A549 (cell line): ENCODE measurements around the gene BSX. TPM values are rescaled to one million over a fixed set of nuclear protein-coding genes. Genes with fewer than 3 reads are reported as not detected.

Source experiments
- ATAC-seq, 2 experiments: fragments of 200-7000 bp in 1 of 2; fragments of >200 bp in 1 of 2; cut with Nextera tagmentation in 1 of 2; cut with Tn5 transposase in 1 of 2; 3 replicates each; pipeline versions ENCODE4 v1.8.0 to v1.9.1; 2018 to 2020; ENCODE audit warnings: mild to moderate bottlenecking in 1 of 2, moderate library complexity in 1 of 2
- CTCF ChIA-PET: fragments of 300-600 bp; sonication (Branson Sonifier 250); formaldehyde crosslinking; extraction: SDS; loops from one replicate; lab custom pipeline; 2021; ENCODE audit warnings: antibody characterized with exemption, inconsistent platforms; lab: Yijun Ruan, JAX
- POLR2A ChIA-PET: fragments of 350-600 bp; formaldehyde crosslinking; extraction: SDS; loops from one replicate; lab custom pipeline; 2021; ENCODE audit warnings: antibody characterized with exemption, inconsistent platforms; lab: Yijun Ruan, JAX
- DNase-seq, 2 experiments: peaks; one replicate each; pipeline versions ENCODE4 v3.0.0 to v3.0.0-alpha.2; 2011 to 2016; ENCODE audit warnings: low read depth in 1 of 2, low spot score in 1 of 2
- FAIRE-seq: peaks from 2 replicates; lab custom pipeline; 2011; peaks lifted over from hg19 to GRCh38; lab: Jason Lieb, UNC
- H3K27ac ChIP-seq, 2 experiments: fragments of >200 bp; sonication (Bioruptor Twin); formaldehyde crosslinking; 3 replicates each; pipeline ENCODE4 v1.5.1; 2016 to 2017
- H3K4me1 ChIP-seq: fragments of >200 bp; sonication (Bioruptor Twin); formaldehyde crosslinking; 3 replicates; pipeline ENCODE4 v1.6.1; 2016
- H3K4me2 ChIP-seq: fragments of >200 bp; sonication (Bioruptor Twin); formaldehyde crosslinking; 3 replicates; pipeline ENCODE4 v1.6.1; 2016
- H3K4me3 ChIP-seq: fragments of >200 bp; sonication (Bioruptor Twin); formaldehyde crosslinking; 3 replicates; pipeline ENCODE4 v1.5.1; 2016
- H3K9me3 ChIP-seq: fragments of >200 bp; sonication (Bioruptor Twin); formaldehyde crosslinking; 3 replicates; pipeline ENCODE4 v1.6.1; 2016
- BHLHE40 ChIP-seq: IDR thresholded peaks from 2 replicates; pipeline ENCODE4 v1.6.1; 2012; ENCODE audit warnings: low read depth, low read length, inconsistent platforms
- CHD2 ChIP-seq: fragments of 150-350 bp; IDR thresholded peaks from 2 replicates; pipeline ENCODE4 v1.6.1; 2014; ENCODE audit warnings: low read length; ENCODE audit not compliant: partially characterized antibody
- CHD4 ChIP-seq: fragments of 200-600 bp; sonication (generic); IDR thresholded peaks from 2 replicates; pipeline ENCODE4 v1.6.1; 2016; ENCODE audit warnings: antibody characterized with exemption, mild to moderate bottlenecking, borderline replicate concordance
- EHF ChIP-seq: fragments of 250-450 bp; sonication (Bioruptor Pico); IDR thresholded peaks from 2 replicates; pipeline ENCODE4 v1.5.0; 2020; ENCODE audit warnings: mild to moderate bottlenecking
- EHMT2 ChIP-seq: fragments of 200-600 bp; sonication (generic); IDR thresholded peaks from 2 replicates; pipeline ENCODE4 v1.6.1; 2016; ENCODE audit warnings: antibody characterized with exemption, low read depth, mild to moderate bottlenecking, moderate library complexity
- ELK1 ChIP-seq: fragments of 150-350 bp; IDR thresholded peaks from 2 replicates; pipeline ENCODE4 v1.6.1; 2014; ENCODE audit warnings: low read depth, mild to moderate bottlenecking, low read length
- GATA3 ChIP-seq: IDR thresholded peaks from 2 replicates; pipeline ENCODE4 v1.6.1; 2012; ENCODE audit warnings: borderline replicate concordance
- HES2 ChIP-seq: fragments of >200 bp; sonication (Bioruptor Twin); formaldehyde crosslinking; IDR thresholded peaks from 2 replicates; pipeline ENCODE4 v1.6.1; 2016
- HMGXB4 ChIP-seq: fragments of 250-450 bp; sonication (Bioruptor Pico); IDR thresholded peaks from 2 replicates; pipeline ENCODE4 v1.5.0; 2021; ENCODE audit warnings: mild to moderate bottlenecking, moderate library complexity, borderline replicate concordance
- HOXB13 ChIP-seq: fragments of 250-450 bp; sonication (Bioruptor Pico); IDR thresholded peaks from 2 replicates; pipeline ENCODE4 v1.5.0; 2020; ENCODE audit warnings: low read depth, mild to moderate bottlenecking, moderate library complexity
- HOXB5 ChIP-seq: fragments of 250-450 bp; sonication (Bioruptor Pico); IDR thresholded peaks from 2 replicates; pipeline ENCODE4 v1.5.0; 2020; ENCODE audit warnings: mild to moderate bottlenecking, moderate library complexity
- JUN ChIP-seq, 2 experiments: fragments of >200 bp; sonication (Bioruptor Twin); formaldehyde crosslinking; IDR thresholded peaks; 2 replicates in 1 of 2; 3 replicates in 1 of 2; pipeline ENCODE4 v1.6.1; 2016 to 2017
- KDM1A ChIP-seq: fragments of 200-600 bp; sonication (generic); IDR thresholded peaks from 2 replicates; pipeline ENCODE4 v1.6.1; 2016; ENCODE audit warnings: low read depth, mild to moderate bottlenecking
- MAFK ChIP-seq: fragments of 450-650 bp; IDR thresholded peaks from 2 replicates; pipeline ENCODE4 v1.6.1; 2014; ENCODE audit not compliant: partially characterized antibody
- MAZ ChIP-seq: fragments of 150-350 bp; IDR thresholded peaks from 2 replicates; pipeline ENCODE4 v1.6.1; 2014; ENCODE audit warnings: antibody characterized with exemption, low read depth, low read length, borderline replicate concordance
- MYC ChIP-seq: IDR thresholded peaks from 2 replicates; pipeline ENCODE4 v1.6.1; 2012; ENCODE audit warnings: mild to moderate bottlenecking, inconsistent platforms, low read length, improper control_type of control experiment, borderline replicate concordance
- NPAS2 ChIP-seq: fragments of 250-450 bp; sonication (Bioruptor Pico); IDR thresholded peaks from 2 replicates; pipeline ENCODE4 v1.8.0; 2022; ENCODE audit warnings: mild to moderate bottlenecking, moderate library complexity, borderline replicate concordance
- RAD21 ChIP-seq, 2 experiments: fragments of >200 bp in 1 of 2; sonication (Bioruptor Twin) in 1 of 2; formaldehyde crosslinking in 1 of 2; IDR thresholded peaks in 1 of 2; conservative IDR thresholded peaks in 1 of 2; 2 replicates in 1 of 2; 3 replicates in 1 of 2; pipeline ENCODE4 v1.6.1; 2012 to 2018; ENCODE audit warnings: inconsistent platforms in 1 of 2
- RNF2 ChIP-seq: fragments of 200-600 bp; sonication (generic); IDR thresholded peaks from 2 replicates; pipeline ENCODE4 v1.6.1; 2016; ENCODE audit warnings: low read depth, mild to moderate bottlenecking, antibody characterized with exemption, moderate library complexity, borderline replicate concordance
- SMC3 ChIP-seq: fragments of >200 bp; sonication (Bioruptor Twin); formaldehyde crosslinking; IDR thresholded peaks from 3 replicates; pipeline ENCODE4 v1.6.1; 2018; ENCODE audit warnings: inconsistent platforms
- TP53 ChIP-seq: fragments of 250-450 bp; sonication (Bioruptor Pico); IDR thresholded peaks from 2 replicates; pipeline ENCODE4 v1.5.0; 2021; ENCODE audit warnings: mild to moderate bottlenecking, moderate library complexity
- USF2 ChIP-seq: fragments of 450-650 bp; IDR thresholded peaks from 2 replicates; pipeline ENCODE4 v1.6.1; 2014; ENCODE audit warnings: antibody characterized with exemption
- ZFP36 ChIP-seq: fragments of 450-650 bp; IDR thresholded peaks from 2 replicates; pipeline ENCODE4 v1.6.1; 2014; ENCODE audit warnings: borderline replicate concordance; ENCODE audit not compliant: partially characterized antibody
- ZNF302 ChIP-seq: fragments of 250-450 bp; sonication (Bioruptor Pico); IDR thresholded peaks from 2 replicates; pipeline ENCODE4 v1.9.0; 2021; ENCODE audit warnings: inconsistent platforms, mild to moderate bottlenecking, moderate library complexity
- WGBS: methylation state at CpG from one replicate; pipeline ENCODE4 v1.1.6; 2017; ENCODE audit errors: missing lambda C conversion rate; 5-methylcytosine and 5-hydroxymethylcytosine counted together
- polyA plus RNA-seq, 4 experiments: library from polyadenylated mRNA; depleted of rRNA in 3 of 4; stranded (reverse); fragments of >200 nt; fragmentation: RNase III in 1 of 4; extraction: RNeasy Plus Mini Kit Qiagen cat#74134 plus additional on column Dnase treatment in 1 of 4; gene quantifications; 2 replicates in 3 of 4; 3 replicates in 1 of 4; pipeline ENCODE4 v1.2.3, GENCODE V29; 2011 to 2017
- TF ChIP-seq, protein P1 (sequence below): fragments of 250-450 bp; sonication (Bioruptor Pico); IDR thresholded peaks from 2 replicates; pipeline ENCODE4 v1.5.0; 2020; ENCODE audit warnings: low read depth, mild to moderate bottlenecking, moderate library complexity

BSX gene
- polyA plus RNA-seq, 2 of the 4 experiments (the other 2 are of a cell fraction), result not detected

DNA sequence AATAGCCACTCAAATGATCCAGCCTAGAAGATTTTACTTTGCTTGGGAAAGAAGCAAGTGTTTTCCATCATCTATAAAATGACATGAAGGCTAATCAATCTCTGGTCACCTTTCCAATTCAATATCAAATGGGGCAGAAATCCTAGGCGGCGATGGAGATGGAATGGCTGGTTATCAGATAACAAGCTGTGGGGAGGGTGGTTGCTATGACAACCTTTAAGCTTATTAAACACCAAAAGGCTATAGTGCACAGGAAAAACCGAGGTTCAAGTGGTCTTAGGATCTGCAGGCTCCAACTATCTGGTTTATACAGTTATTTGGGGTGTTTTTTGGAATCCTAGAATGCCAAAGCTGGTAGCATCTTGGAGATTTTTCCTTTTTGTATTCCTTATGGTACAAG, 13.9 kb upstream of the BSX start (continued):
- no peak for TF ChIP-seq HMGXB4 (CRISPR knock-in tag)

DNA sequence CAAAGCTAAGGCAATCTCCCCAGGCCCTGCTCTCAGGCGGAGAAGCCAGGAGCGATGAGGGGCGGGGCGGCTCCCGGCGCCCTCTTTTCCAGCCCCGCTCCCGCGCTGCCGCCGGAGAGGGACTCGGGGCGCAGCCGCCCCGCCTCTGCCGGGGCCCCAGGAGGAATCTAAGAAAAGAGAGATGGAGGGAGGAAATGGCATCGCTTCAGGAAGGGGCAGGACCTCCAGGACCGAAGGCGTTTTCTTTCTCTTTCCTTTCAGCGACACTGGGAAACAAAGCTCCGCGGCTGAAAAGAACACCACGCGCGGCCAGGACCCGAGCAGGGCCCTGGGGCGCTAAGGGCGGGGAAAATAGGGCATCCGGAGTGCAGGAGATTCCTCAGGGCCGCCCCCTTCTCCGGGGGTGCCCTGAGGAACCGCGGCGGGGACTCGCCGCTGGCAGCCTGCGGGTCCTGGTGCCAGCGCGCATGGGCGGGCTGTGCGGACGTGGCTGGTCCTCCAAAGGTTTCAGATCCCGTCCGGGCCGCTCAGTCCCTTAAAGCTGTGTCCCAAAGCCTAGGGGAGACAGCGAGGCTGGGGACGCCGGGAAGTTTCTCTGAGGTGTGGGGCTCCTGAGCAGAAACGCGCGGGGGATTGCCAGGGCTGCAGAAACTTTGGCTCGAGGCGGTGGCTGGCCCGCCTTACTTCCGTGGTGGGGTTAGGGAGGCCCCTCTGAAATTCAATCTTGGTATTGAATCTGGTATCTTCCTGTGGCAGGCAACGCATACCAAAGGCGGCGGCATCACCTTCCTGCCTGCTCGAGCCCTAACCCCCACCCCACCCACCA, 2.8 kb upstream of the BSX start:
- WGBS, result 1% methylated on average over 17 of the region's 59 CpGs
- ATAC-seq (peak; percentile 77 to 83), FAIRE-seq (no peak), DNase-seq (peak in 1 of 2 experiments; percentile 5)
- H3K9me3 ChIP-seq, result no peaks in the 10 kb centered on the region
- ChIA-PET CTCF (no interaction called here), POLR2A (no interaction called here)
- H3K4me2 ChIP-seq, result peak overlapping the region; percentile 91
- H3K4me3 ChIP-seq, result peak overlapping the region; percentile 79
- H3K4me1 ChIP-seq, result no peaks in the 10 kb centered on the region
- H3K27ac ChIP-seq, result peak overlapping the region; percentile 68 to 79; a peak in 5 of 6 replicates
- TF ChIP-seq ZFP36 (no peak), HES2 (no peak), EHF (CRISPR knock-in tag) (no peak), BHLHE40 (no peak), RNF2 (no peak), USF2 (no peak), MAZ (no peak), ZNF302 (CRISPR knock-in tag) (no peak), CHD2 (no peak), EHMT2 (no peak), NPAS2 (CRISPR knock-in tag) (no peak), HOXB5 (CRISPR knock-in tag) (no peak), MAFK (no peak)
- TF ChIP-seq, protein P1, sequence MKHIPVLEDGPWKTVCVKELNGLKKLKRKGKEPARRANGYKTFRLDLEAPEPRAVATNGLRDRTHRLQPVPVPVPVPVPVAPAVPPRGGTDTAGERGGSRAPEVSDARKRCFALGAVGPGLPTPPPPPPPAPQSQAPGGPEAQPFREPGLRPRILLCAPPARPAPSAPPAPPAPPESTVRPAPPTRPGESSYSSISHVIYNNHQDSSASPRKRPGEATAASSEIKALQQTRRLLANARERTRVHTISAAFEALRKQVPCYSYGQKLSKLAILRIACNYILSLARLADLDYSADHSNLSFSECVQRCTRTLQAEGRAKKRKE (CRISPR knock-in tag), result no peak
- TF ChIP-seq, all 56 proteins: peak for 0

DNA sequence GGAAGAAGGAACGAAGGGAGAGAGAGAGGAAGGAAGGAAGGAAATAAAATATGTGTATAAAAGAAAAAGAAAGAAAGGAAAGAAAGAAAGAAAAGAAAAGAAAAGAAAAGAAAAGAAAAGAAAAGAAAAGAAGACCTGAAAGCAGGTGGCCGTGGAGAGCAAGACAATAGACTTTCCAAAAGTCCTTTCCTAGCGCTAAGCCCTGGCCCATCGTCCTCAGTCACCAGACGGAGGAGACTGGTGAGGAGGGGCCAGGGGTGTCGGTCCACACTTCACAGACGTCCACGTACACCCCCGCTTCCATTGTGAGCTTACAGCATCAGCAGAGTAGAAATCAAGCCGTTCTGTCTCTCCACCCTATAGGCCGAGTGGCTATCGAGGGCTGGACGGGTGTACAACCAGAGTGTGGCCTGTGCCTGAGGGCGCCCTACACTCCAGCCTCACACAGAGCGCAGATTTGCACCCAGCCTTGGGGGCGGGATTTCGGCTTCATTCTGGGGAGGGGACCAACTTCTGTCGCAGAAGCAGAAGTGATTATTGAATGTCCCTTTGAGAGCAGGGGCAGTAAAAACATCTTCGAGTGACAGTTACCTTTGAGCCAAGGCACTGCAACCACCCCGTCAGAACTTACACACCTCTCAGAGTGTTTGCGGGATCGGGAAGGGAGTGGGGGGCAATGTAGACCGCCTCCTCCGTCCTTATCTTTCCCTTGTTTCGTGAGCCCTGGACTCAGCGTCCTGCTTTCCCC, 2.0 kb upstream of the BSX start:
- CTCF ChIA-PET, result no interaction called here
- Histone ChIP-seq H3K4me3 (peak overlapping the region; percentile 79), H3K4me1 (no peaks in the 10 kb centered on the region), H3K4me2 (peak overlapping the region; percentile 91), H3K27ac (peak overlapping the region in 1 of 2 experiments; percentile 79; a peak in 4 of 6 replicates), H3K9me3 (no peaks in the 10 kb centered on the region)
- 68% methylated on average over 19 of the region's 26 CpGs for WGBS
- TF ChIP-seq KDM1A (no peak), CHD4 (no peak), RAD21 (conservative IDR thresholded peaks at IDR 0.05 in 1 of 2, IDR thresholded peaks at IDR 0.05 in 1 of 2) (no peak), MYC (no peak), EHMT2 (no peak), JUN (IDR thresholded peaks at IDR 0.05) (no peak), TP53 (CRISPR knock-in tag) (no peak), BHLHE40 (no peak), ELK1 (no peak), SMC3 (no peak), GATA3 (no peak), HOXB13 (CRISPR knock-in tag) (no peak)
- POLR2A ChIA-PET, result no interaction called here
- FAIRE-seq (no peak), DNase-seq (no peak), ATAC-seq (peak; percentile 40 to 42; a peak in 3 of 6 replicates)
